H9 (cell line): Measurements from ENCODE around the gene GPR32. TPM values are rescaled to one million over a fixed set of nuclear protein-coding genes. Genes with fewer than 3 reads are reported as not detected.

ENCODE experiments used
- DNase-seq: peaks from one replicate; pipeline ENCODE4 v3.0.0-alpha.2; 2017
- H2AFZ ChIP-seq: one replicate; pipeline ENCODE4 v1.6.1; 2013; ENCODE audit warnings: mild to moderate bottlenecking, low read length, control low read depth, moderate library complexity
- H2AK5ac ChIP-seq: 2 replicates; pipeline ENCODE4 v1.6.1; 2013; ENCODE audit warnings: low read length, control low read depth, mixed read lengths; ENCODE audit not compliant: insufficient read length
- H2BK120ac ChIP-seq: one replicate; pipeline ENCODE4 v1.6.1; 2013; ENCODE audit warnings: low read depth, mild to moderate bottlenecking, low read length, control low read depth, inconsistent platforms; ENCODE audit not compliant: poor library complexity, severe bottlenecking
- H2BK12ac ChIP-seq: 2 replicates; pipeline ENCODE4 v1.6.1; 2013; ENCODE audit warnings: low read length, control low read depth, mixed read lengths, low read depth; ENCODE audit not compliant: insufficient read length
- H2BK15ac ChIP-seq: 2 replicates; pipeline ENCODE4 v1.6.1; 2013; ENCODE audit warnings: low read depth, low read length, control low read depth
- H2BK20ac ChIP-seq: one replicate; pipeline ENCODE4 v1.6.1; 2013; ENCODE audit warnings: low read depth, mild to moderate bottlenecking, low read length, control low read depth, inconsistent platforms; ENCODE audit not compliant: poor library complexity, severe bottlenecking
- H2BK5ac ChIP-seq: 2 replicates; pipeline ENCODE4 v1.6.1; 2013; ENCODE audit warnings: low read length, control low read depth, mixed read lengths; ENCODE audit not compliant: insufficient read length
- H3K14ac ChIP-seq: 2 replicates; pipeline ENCODE4 v1.6.1; 2013; ENCODE audit warnings: low read length, control low read depth; ENCODE audit not compliant: insufficient read depth
- H3K18ac ChIP-seq: 2 replicates; pipeline ENCODE4 v1.6.1; 2013; ENCODE audit warnings: low read depth, mild to moderate bottlenecking, mixed read lengths, low read length, control low read depth; ENCODE audit not compliant: insufficient read length
- H3K23ac ChIP-seq: 2 replicates; pipeline ENCODE4 v1.6.1; 2013; ENCODE audit warnings: low read length, control low read depth, mixed read lengths, low read depth; ENCODE audit not compliant: insufficient read length
- H3K23me2 ChIP-seq: 2 replicates; pipeline ENCODE4 v1.6.1; 2013; ENCODE audit warnings: low read depth, mild to moderate bottlenecking, mixed read lengths, low read length, control low read depth; ENCODE audit not compliant: insufficient read length, poor library complexity, severe bottlenecking
- H3K27ac ChIP-seq: 2 replicates; pipeline ENCODE4 v1.5.1; 2013; ENCODE audit warnings: low read length, control low read depth, mixed read lengths, low read depth; ENCODE audit not compliant: insufficient read length
- H3K27me3 ChIP-seq: 2 replicates; pipeline ENCODE4 v1.6.1; 2013; ENCODE audit warnings: low read length, control low read depth, inconsistent platforms; ENCODE audit not compliant: insufficient read depth
- H3K4ac ChIP-seq: 2 replicates; pipeline ENCODE4 v1.6.1; 2013; ENCODE audit warnings: low read depth, mild to moderate bottlenecking, control low read depth, inconsistent platforms, low read length, moderate library complexity
- H3K4me1 ChIP-seq: 2 replicates; pipeline ENCODE4 v1.6.1; 2013; ENCODE audit warnings: low read length, control low read depth, inconsistent platforms; ENCODE audit not compliant: insufficient read depth
- H3K4me2 ChIP-seq: 2 replicates; pipeline ENCODE4 v1.6.1; 2013; ENCODE audit warnings: low read length, control low read depth, mixed read lengths; ENCODE audit not compliant: insufficient read length, insufficient read depth
- H3K56ac ChIP-seq: 2 replicates; pipeline ENCODE4 v1.6.1; 2013; ENCODE audit warnings: low read depth, mild to moderate bottlenecking, mixed read lengths, low read length, control low read depth; ENCODE audit not compliant: insufficient read length
- H3K79me1 ChIP-seq: 2 replicates; pipeline ENCODE4 v1.6.1; 2013; ENCODE audit warnings: low read depth, mild to moderate bottlenecking, moderate library complexity, low read length, control low read depth, inconsistent platforms; ENCODE audit not compliant: insufficient read depth, poor library complexity, severe bottlenecking
- H3K79me2 ChIP-seq: 2 replicates; pipeline ENCODE4 v1.6.1; 2013; ENCODE audit warnings: low read length, control low read depth, inconsistent platforms; ENCODE audit not compliant: insufficient read depth
- H3K9ac ChIP-seq: 2 replicates; pipeline ENCODE4 v1.6.1; 2013; ENCODE audit warnings: low read length, control low read depth, mixed read lengths; ENCODE audit not compliant: insufficient read length; ENCODE audit errors: extremely low read depth
- H3K9me3 ChIP-seq: one replicate; pipeline ENCODE4 v1.6.1; 2013; ENCODE audit warnings: low read depth, low read length, inconsistent platforms; ENCODE audit not compliant: control insufficient read depth
- H3T11ph ChIP-seq: one replicate; pipeline ENCODE4 v1.6.1; 2013; ENCODE audit warnings: mild to moderate bottlenecking, low read length, control low read depth, inconsistent platforms
- H4K20me1 ChIP-seq: one replicate; pipeline ENCODE4 v1.6.1; 2013; ENCODE audit not compliant: control insufficient read depth, insufficient read length, insufficient read depth
- H4K5ac ChIP-seq: 2 replicates; pipeline ENCODE4 v1.6.1; 2013; ENCODE audit warnings: low read depth, mild to moderate bottlenecking, mixed read lengths, low read length, control low read depth; ENCODE audit not compliant: insufficient read length
- H4K8ac ChIP-seq: replicated peaks from 2 replicates; pipeline ENCODE4 v1.6.1; 2013; ENCODE audit warnings: low read length, control low read depth, mixed read lengths, low read depth; ENCODE audit not compliant: insufficient read length
- H4K91ac ChIP-seq: 2 replicates; pipeline ENCODE4 v1.6.1; 2013; ENCODE audit warnings: low read depth, mild to moderate bottlenecking, moderate library complexity, mixed read lengths, low read length, control low read depth; ENCODE audit not compliant: insufficient read length
- H3K27ac Mint-ChIP-seq, 3 experiments: 2 replicates in 2 of 3; 3 replicates in 1 of 3; pipeline ENCODE4 v1.8.0; 2020 to 2021; ENCODE audit warnings: mixed read lengths in 3 of 3, mild to moderate bottlenecking in 1 of 3, moderate library complexity in 1 of 3
- H3K27me3 Mint-ChIP-seq: 2 replicates; pipeline ENCODE4 v1.8.0; 2021; ENCODE audit warnings: low read depth, mild to moderate bottlenecking, moderate library complexity, mixed read lengths
- H3K36me3 Mint-ChIP-seq, 3 experiments: 2 replicates in 2 of 3; 3 replicates in 1 of 3; pipeline ENCODE4 v1.8.0; 2020 to 2021; ENCODE audit warnings: low read depth in 3 of 3, mixed read lengths in 3 of 3; ENCODE audit not compliant: insufficient read depth in 1 of 3
- H3K4me1 Mint-ChIP-seq, 2 experiments: 2 replicates each; pipeline ENCODE4 v1.8.0; 2020; ENCODE audit warnings: mixed read lengths in 2 of 2
- H3K4me3 Mint-ChIP-seq, 2 experiments: 2 replicates in 1 of 2; 3 replicates in 1 of 2; pipeline ENCODE4 v1.8.0; 2020 to 2021; ENCODE audit warnings: mild to moderate bottlenecking in 2 of 2, mixed read lengths in 2 of 2, moderate library complexity in 1 of 2
- H3K9me3 Mint-ChIP-seq, 2 experiments: 2 replicates in 1 of 2; 3 replicates in 1 of 2; pipeline ENCODE4 v1.8.0; 2020; ENCODE audit warnings: mild to moderate bottlenecking in 2 of 2, mixed read lengths in 2 of 2, moderate library complexity in 1 of 2
- CTCF ChIP-seq: fragments of 200-600 bp; sonication (generic); conservative IDR thresholded peaks from 3 replicates; pipeline ENCODE4 v1.8.0; 2021; ENCODE audit warnings: antibody characterized with exemption, mild to moderate bottlenecking
- WGBS: extraction: QIAGEN DNeasy Blood & Tissue Kit; methylation state at CpG from one replicate; pipeline ENCODE4 v1.1.7; 2013; ENCODE audit warnings: missing lambda C conversion rate, low lambda C conversion rate, mixed read lengths; ENCODE audit not compliant: insufficient read length; ENCODE audit errors: extremely low coverage; 5-methylcytosine and 5-hydroxymethylcytosine counted together
- total RNA-seq: library from RNA; stranded (reverse); gene quantifications from 2 replicates; pipeline ENCODE4 v1.2.1, GENCODE V29; 2021

The GPR32 gene
- total RNA-seq, 1 experiment from 2014 or later: not detected

GRCh38 chr19:50814883-50815282, 44.6 kb downstream of the GPR32 start:
- Histone ChIP-seq H2AK5ac (no peak overlapping the region), H3K4ac (no peak overlapping the region), H2AFZ (no peak overlapping the region), H2BK12ac (no peak overlapping the region), H3K79me2 (no peaks in the 10 kb centered on the region), H2BK20ac (no peak overlapping the region), H2BK15ac (no peak overlapping the region), H3K27ac (no peak overlapping the region), H3K23ac (no peak overlapping the region), H2BK5ac (no peak overlapping the region), H3K9me3 (no peaks in the 10 kb centered on the region), H3T11ph (no peak overlapping the region), H3K4me1 (peaks cover 2% of the 10 kb centered on the region; the same call in 1 of the 2 replicates), H4K20me1 (no peaks in the 10 kb centered on the region), H4K5ac (no peak overlapping the region), H4K8ac (no peak overlapping the region), H3K4me2 (no peak overlapping the region), H3K79me1 (no peaks in the 10 kb centered on the region), H3K9ac (no peak overlapping the region), H3K23me2 (no peaks in the 10 kb centered on the region), H3K27me3 (peaks cover 8% of the 10 kb centered on the region; the same call in 1 of the 2 replicates), H3K56ac (no peak overlapping the region), H2BK120ac (no peak overlapping the region), H3K14ac (no peak overlapping the region), H3K18ac (no peak overlapping the region), H4K91ac (no peak overlapping the region)
- Mint-ChIP-seq H3K9me3 (peaks cover 6 to 10% of the 10 kb centered on the region in 2 experiments; a peak in 4 of 5 replicates), H3K4me3 (no peak overlapping the region), H3K4me1 (peaks cover 16 to 23% of the 10 kb centered on the region in 2 experiments), H3K27me3 (peaks cover 77% of the 10 kb centered on the region), H3K27ac (no peak overlapping the region), H3K36me3 (peaks cover 0 to 2% (median 0%) of the 10 kb centered on the region in 3 experiments; a peak in 4 of 7 replicates)
- no peak for DNase-seq
- no CpG with 5 or more reads among the region's 5 CpGs for WGBS
- no peak for TF ChIP-seq CTCF
